K562 (cell line): ENCODE results near the gene FGR. TPM values are rescaled to one million over a fixed set of nuclear protein-coding genes. Genes with fewer than 3 reads are reported as not detected.

Experiments used
- BACH1 ChIP-seq: fragments of 200-800 bp; sonication (Bioruptor generic); IDR thresholded peaks from 2 replicates; pipeline ENCODE4 v1.6.1; 2016; ENCODE audit warnings: missing genetic modification characterization, missing compliant biosample characterization
- BHLHE40 ChIP-seq: IDR thresholded peaks from 2 replicates; pipeline ENCODE4 v1.6.1; 2011; ENCODE audit warnings: low read length, improper control_type of control experiment
- ELF1 ChIP-seq: fragments of 200-800 bp; sonication (Bioruptor generic); IDR thresholded peaks from 2 replicates; pipeline ENCODE4 v1.6.1; 2016; ENCODE audit warnings: missing genetic modification characterization, missing compliant biosample characterization
- FIP1L1 ChIP-seq: fragments of 200-400 bp; formaldehyde crosslinking; IDR thresholded peaks from 2 replicates; pipeline ENCODE4 v1.6.1; 2018; ENCODE audit warnings: mild to moderate bottlenecking, low read depth, low read length; ENCODE audit not compliant: poor library complexity, severe bottlenecking
- GTF2F1 ChIP-seq: IDR thresholded peaks from 2 replicates; pipeline ENCODE4 v1.6.1; 2011; ENCODE audit warnings: low read depth, low read length, improper control_type of control experiment
- HDAC8 ChIP-seq: fragments of 450-650 bp; IDR thresholded peaks from 2 replicates; pipeline ENCODE4 v1.6.1; 2016; ENCODE audit warnings: mild to moderate bottlenecking, missing genetic modification characterization, moderate library complexity, missing compliant biosample characterization
- HNRNPL ChIP-seq: fragments of 200-400 bp; formaldehyde crosslinking; IDR thresholded peaks from 2 replicates; pipeline ENCODE4 v1.6.1; 2017; ENCODE audit warnings: low read depth, mild to moderate bottlenecking, low read length
- KLF10 ChIP-seq: fragments of 250-450 bp; sonication (Bioruptor Pico); IDR thresholded peaks from 2 replicates; pipeline ENCODE4 v1.6.1; 2021; ENCODE audit warnings: matching md5 sums
- PCBP1 ChIP-seq: fragments of 200-400 bp; formaldehyde crosslinking; IDR thresholded peaks from 2 replicates; pipeline ENCODE4 v1.6.1; 2018; ENCODE audit warnings: mild to moderate bottlenecking, low read depth, low read length; ENCODE audit not compliant: poor library complexity, severe bottlenecking
- SAFB2 ChIP-seq: fragments of 200-400 bp; formaldehyde crosslinking; IDR thresholded peaks from 2 replicates; pipeline ENCODE4 v1.6.1; 2018; ENCODE audit warnings: borderline replicate concordance, low read length, low read depth, moderate library complexity; ENCODE audit not compliant: severe bottlenecking
- SP2 ChIP-seq: IDR thresholded peaks from 2 replicates; pipeline ENCODE4 v1.6.1; 2011; ENCODE audit warnings: mild to moderate bottlenecking, low read depth, low read length, moderate library complexity; ENCODE audit not compliant: poor library complexity, severe bottlenecking; ENCODE audit errors: extremely low read depth
- TBP ChIP-seq: optimal IDR thresholded peaks from 2 replicates; pipeline ENCODE3; 2011; ENCODE audit warnings: low read depth, low read length, improper control_type of control experiment
- YY1 ChIP-seq, 3 experiments: IDR thresholded peaks; 2 replicates each; pipeline ENCODE4 v1.6.1; 2011; ENCODE audit warnings: low read length in 2 of 3, mild to moderate bottlenecking in 2 of 3, moderate library complexity in 2 of 3, borderline replicate concordance in 1 of 3, control low read depth in 1 of 3, low read depth in 1 of 3; ENCODE audit not compliant: insufficient read depth in 3 of 3, insufficient replicate concordance in 2 of 3, control insufficient read depth in 1 of 3, insufficient read length in 1 of 3; ENCODE audit errors: extremely low read depth in 1 of 3
- ZNF644 ChIP-seq: fragments of 200-800 bp; sonication (Bioruptor generic); IDR thresholded peaks from 2 replicates; pipeline ENCODE4 v1.6.1; 2016; ENCODE audit warnings: low read depth, missing genetic modification characterization, missing compliant biosample characterization
- ZSCAN29 ChIP-seq: fragments of 450-650 bp; IDR thresholded peaks from 2 replicates; pipeline ENCODE4 v1.6.1; 2017
- polyA plus RNA-seq, 8 experiments: library from polyadenylated mRNA; depleted of rRNA in 4 of 8; stranded (reverse) in 5 of 8; unstranded in 3 of 8; fragments of >200 nt; fragmentation: Nextera tagmentation in 2 of 8; fragmentation: Illumina TruSeq in 1 of 8; extraction: Ambion mirVana in 2 of 8; extraction: Trizol in 1 of 8; gene quantifications; 2 replicates each; pipeline versions ENCODE4 v1.2.1 to v1.2.3, GENCODE V29; 2011 to 2014; ENCODE audit warnings: inconsistent platforms in 1 of 8, missing spikeins in 1 of 8
- total RNA-seq, 7 experiments: library from RNA; depleted of rRNA in 6 of 7; stranded (reverse); fragments of >200 nt in 6 of 7; fragmentation: Illumina TruSeq in 2 of 7; extraction: Trizol in 2 of 7; gene quantifications; 2 replicates each; pipeline versions ENCODE4 v1.2.1 to v1.2.3, GENCODE V29; 2011 to 2021; ENCODE audit warnings: low replicate concordance in 1 of 7
- TF ChIP-seq, protein P1 (sequence below): sonication (generic); formaldehyde crosslinking; IDR thresholded peaks from 2 replicates; pipeline ENCODE4 v1.8.0; 2022; ENCODE audit warnings: mild to moderate bottlenecking, missing genetic modification reagents

Gene FGR
- total and polyA plus RNA-seq, 9 of the 15 experiments (the other 6 are each of a cell fraction or from before 2014, with no cell fraction given) = 0.04 to 0.11 TPM; not detected in 7

DNA sequence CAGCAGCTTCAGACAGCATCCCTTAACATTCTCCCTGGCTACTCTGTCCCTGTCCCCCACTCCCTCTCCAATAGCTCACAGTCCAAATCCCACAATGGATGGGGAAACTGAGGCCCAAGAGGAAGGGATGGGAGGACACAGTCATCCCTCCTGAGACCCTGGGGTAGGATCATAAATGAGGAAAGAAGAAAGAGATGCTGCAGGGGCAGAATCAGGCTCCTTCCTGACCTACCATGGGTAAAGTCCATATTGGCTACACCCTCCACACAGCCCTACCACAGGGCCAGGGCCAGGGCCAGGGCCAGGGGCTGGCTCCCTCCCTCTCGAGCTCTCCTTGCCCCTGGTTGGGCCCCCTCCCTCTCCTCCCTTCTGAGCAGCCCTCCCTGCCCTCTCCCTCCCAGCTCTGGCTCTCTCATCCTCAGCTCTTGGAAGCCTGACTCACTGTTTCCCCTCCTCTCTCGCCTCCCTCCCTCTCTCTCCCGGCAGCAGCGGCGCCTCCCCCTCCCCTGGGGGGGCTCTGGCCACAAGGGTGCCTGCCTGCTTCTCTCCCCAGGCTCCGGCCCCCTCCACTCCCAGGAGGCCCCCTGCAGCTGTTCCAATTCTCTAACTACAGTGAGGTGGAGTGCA lies 36.0 kb downstream of the FGR start (continued):
- TF ChIP-seq PCBP1 (no peak), YY1 (IDR thresholded peaks at IDR 0.05; ENCODE audit: borderline replicate concordance in 1 of 3, control insufficient read depth in 1 of 3, extremely low read depth in 1 of 3, insufficient read depth in 3 of 3, insufficient read length in 1 of 3, insufficient replicate concordance in 2 of 3, low read depth in 1 of 3, low read length in 2 of 3) (no peak), ZNF644 (tag) (no peak), BHLHE40 (no peak), SAFB2 (no peak), BACH1 (no peak), GTF2F1 (no peak), SP2 (no peak), FIP1L1 (no peak), KLF10 (CRISPR knock-in tag) (no peak), ZSCAN29 (no peak), HDAC8 (tag) (no peak), ELF1 (tag) (no peak), TBP (no peak), HNRNPL (no peak)
- TF ChIP-seq, protein P1, sequence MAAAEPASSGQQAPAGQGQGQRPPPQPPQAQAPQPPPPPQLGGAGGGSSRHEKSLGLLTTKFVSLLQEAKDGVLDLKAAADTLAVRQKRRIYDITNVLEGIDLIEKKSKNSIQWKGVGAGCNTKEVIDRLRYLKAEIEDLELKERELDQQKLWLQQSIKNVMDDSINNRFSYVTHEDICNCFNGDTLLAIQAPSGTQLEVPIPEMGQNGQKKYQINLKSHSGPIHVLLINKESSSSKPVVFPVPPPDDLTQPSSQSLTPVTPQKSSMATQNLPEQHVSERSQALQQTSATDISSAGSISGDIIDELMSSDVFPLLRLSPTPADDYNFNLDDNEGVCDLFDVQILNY (CRISPR knock-in tag) = no peak
